ENCODE data around the gene EXOC6. TPM values are rescaled to one million over a fixed set of nuclear protein-coding genes. Genes with fewer than 3 reads are reported as not detected.
A peak's percentile ranks its signal among the peaks of the same experiment; 100 is the strongest.

The EXOC6 gene
- polyA plus RNA-seq, 1 donor from 2014 or later, result 26.3 TPM

- Histone ChIP-seq H3K4me2 (ENCODE audit: low read length) (no peak overlapping the region), H3K4me3 (ENCODE audit: low read length) (no peak overlapping the region), H3K27ac (ENCODE audit: low read length) (no peak overlapping the region), H3K9me2 (ENCODE audit: insufficient read depth, low read length) (no peaks in the 10 kb centered on the region), H3K9ac (ENCODE audit: low read length) (no peak overlapping the region), H4K20me1 (ENCODE audit: insufficient read depth) (no peaks in the 10 kb centered on the region), H2AFZ (ENCODE audit: low read depth, low read length) (no peak overlapping the region), H3K79me2 (replicated peaks; ENCODE audit: insufficient read depth, low read length) (no peaks in the 10 kb centered on the region), H3K9me3 (ENCODE audit: low read length) (peaks cover 9% of the 10 kb centered on the region), H3F3A (ENCODE audit: insufficient read depth, low read length, poor library complexity, severe bottlenecking) (no peaks in the 10 kb centered on the region), H3K27me3 (ENCODE audit: insufficient read depth, low read depth, low read length) (peaks cover 99% of the 10 kb centered on the region), H3K36me3 (ENCODE audit: insufficient read depth, low read length) (no peaks in the 10 kb centered on the region)
- TF ChIP-seq EZH2 (IDR thresholded peaks at IDR 0.05; ENCODE audit: borderline replicate concordance, insufficient read depth, low read length, poor library complexity, severe bottlenecking) (no peak), MXI1 (conservative IDR thresholded peaks at IDR 0.05; ENCODE audit: poor library complexity, severe bottlenecking) (no peak), POLR2AphosphoS5 (IDR thresholded peaks at IDR 0.05) (no peak), RAD21 (conservative IDR thresholded peaks at IDR 0.05) (no peak), SMC3 (conservative IDR thresholded peaks at IDR 0.05; ENCODE audit: poor library complexity) (no peak), TAF1 (IDR thresholded peaks at IDR 0.05; ENCODE audit: low read depth) (no peak), EP300 (conservative IDR thresholded peaks at IDR 0.05; ENCODE audit: poor library complexity, severe bottlenecking) (no peak), CTCF (IDR thresholded peaks at IDR 0.05; ENCODE audit: poor library complexity, severe bottlenecking) (no peak), REST (IDR thresholded peaks at IDR 0.05; ENCODE audit: borderline replicate concordance) (no peak)
These were observed 218.2 kb downstream of the EXOC6 start for GRCh38 chr10:93066544-93066913.

- Histone ChIP-seq H3K79me2 (replicated peaks; ENCODE audit: insufficient read depth, low read length) (no peaks in the 10 kb centered on the region), H4K20me1 (ENCODE audit: insufficient read depth) (no peaks in the 10 kb centered on the region), H3K9ac (ENCODE audit: low read length) (peak overlapping the region; percentile 26), H3F3A (ENCODE audit: insufficient read depth, low read length, poor library complexity, severe bottlenecking) (no peaks in the 10 kb centered on the region), H2AFZ (ENCODE audit: low read depth, low read length) (no peak overlapping the region), H3K4me2 (ENCODE audit: low read length) (peak overlapping the region; percentile 51), H3K27ac (ENCODE audit: low read length) (no peak overlapping the region), H3K36me3 (ENCODE audit: insufficient read depth, low read length) (no peaks in the 10 kb centered on the region), H3K9me3 (ENCODE audit: low read length) (peaks cover 4% of the 10 kb centered on the region), H3K4me3 (ENCODE audit: low read length) (peak overlapping the region; percentile 74), H3K9me2 (ENCODE audit: insufficient read depth, low read length) (no peaks in the 10 kb centered on the region), H3K27me3 (ENCODE audit: insufficient read depth, low read depth, low read length) (peaks cover 99% of the 10 kb centered on the region)
- TF ChIP-seq TAF1 (IDR thresholded peaks at IDR 0.05; ENCODE audit: low read depth) (no peak), MXI1 (conservative IDR thresholded peaks at IDR 0.05; ENCODE audit: poor library complexity, severe bottlenecking) (no peak), REST (IDR thresholded peaks at IDR 0.05; ENCODE audit: borderline replicate concordance) (no peak), POLR2AphosphoS5 (IDR thresholded peaks at IDR 0.05) (no peak), SMC3 (conservative IDR thresholded peaks at IDR 0.05; ENCODE audit: poor library complexity) (no peak), CTCF (IDR thresholded peaks at IDR 0.05; ENCODE audit: poor library complexity, severe bottlenecking) (no peak), EZH2 (IDR thresholded peaks at IDR 0.05; ENCODE audit: borderline replicate concordance, insufficient read depth, low read length, poor library complexity, severe bottlenecking) (no peak), EP300 (conservative IDR thresholded peaks at IDR 0.05; ENCODE audit: poor library complexity, severe bottlenecking) (no peak), RAD21 (conservative IDR thresholded peaks at IDR 0.05) (no peak)
These were observed 219.4 kb downstream of the EXOC6 start for GRCh38 chr10:93067443-93068365.

Measured in neural cell (in vitro differentiated cells).